GM13976 (cell line): ENCODE results near the gene HOXB1.

Experiments
- DNase-seq: peaks from one replicate; pipeline ENCODE4 v3.0.0; 2012; ENCODE audit warnings: low spot score
- in situ Hi-C: fragments of 300-500 bp; cut with MboI; formaldehyde crosslinking; loops from one replicate; pipeline ENCODE4 v1.12.0; 2022; ENCODE audit warnings: low sequenced_read_pairs, mixed read lengths, inconsistent platforms; ENCODE audit not compliant: unreplicated experiment
- TF ChIP-seq, protein P1 (sequence below): IDR thresholded peaks from 2 replicates; pipeline ENCODE4 v1.5.1; 2012; ENCODE audit warnings: borderline replicate concordance, mild to moderate bottlenecking; ENCODE audit not compliant: insufficient read depth; ENCODE audit errors: extremely low read depth, missing control alignments, control extremely low read depth

Gene HOXB1

DNA sequence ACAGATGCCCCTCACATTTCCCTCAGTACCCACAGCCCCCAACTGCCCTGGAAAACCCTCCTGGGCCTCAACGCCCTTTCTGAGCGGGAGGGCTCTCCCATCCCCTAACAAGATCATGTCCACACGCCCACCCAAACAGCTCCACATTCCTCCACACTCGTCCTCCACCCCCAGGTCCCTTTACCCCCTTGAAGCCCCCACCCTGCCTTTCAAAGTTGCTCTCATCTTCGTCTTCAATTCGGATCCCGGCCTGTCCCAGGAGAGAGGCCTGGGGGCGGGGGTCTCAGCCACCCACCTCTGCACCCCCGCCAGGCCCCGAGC is 33.0 kb upstream of the HOXB1 start:
- DNase-seq: no peak
- TF ChIP-seq, protein P1, sequence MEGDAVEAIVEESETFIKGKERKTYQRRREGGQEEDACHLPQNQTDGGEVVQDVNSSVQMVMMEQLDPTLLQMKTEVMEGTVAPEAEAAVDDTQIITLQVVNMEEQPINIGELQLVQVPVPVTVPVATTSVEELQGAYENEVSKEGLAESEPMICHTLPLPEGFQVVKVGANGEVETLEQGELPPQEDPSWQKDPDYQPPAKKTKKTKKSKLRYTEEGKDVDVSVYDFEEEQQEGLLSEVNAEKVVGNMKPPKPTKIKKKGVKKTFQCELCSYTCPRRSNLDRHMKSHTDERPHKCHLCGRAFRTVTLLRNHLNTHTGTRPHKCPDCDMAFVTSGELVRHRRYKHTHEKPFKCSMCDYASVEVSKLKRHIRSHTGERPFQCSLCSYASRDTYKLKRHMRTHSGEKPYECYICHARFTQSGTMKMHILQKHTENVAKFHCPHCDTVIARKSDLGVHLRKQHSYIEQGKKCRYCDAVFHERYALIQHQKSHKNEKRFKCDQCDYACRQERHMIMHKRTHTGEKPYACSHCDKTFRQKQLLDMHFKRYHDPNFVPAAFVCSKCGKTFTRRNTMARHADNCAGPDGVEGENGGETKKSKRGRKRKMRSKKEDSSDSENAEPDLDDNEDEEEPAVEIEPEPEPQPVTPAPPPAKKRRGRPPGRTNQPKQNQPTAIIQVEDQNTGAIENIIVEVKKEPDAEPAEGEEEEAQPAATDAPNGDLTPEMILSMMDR: no peak
- in situ Hi-C loops: no loop called here

DNA sequence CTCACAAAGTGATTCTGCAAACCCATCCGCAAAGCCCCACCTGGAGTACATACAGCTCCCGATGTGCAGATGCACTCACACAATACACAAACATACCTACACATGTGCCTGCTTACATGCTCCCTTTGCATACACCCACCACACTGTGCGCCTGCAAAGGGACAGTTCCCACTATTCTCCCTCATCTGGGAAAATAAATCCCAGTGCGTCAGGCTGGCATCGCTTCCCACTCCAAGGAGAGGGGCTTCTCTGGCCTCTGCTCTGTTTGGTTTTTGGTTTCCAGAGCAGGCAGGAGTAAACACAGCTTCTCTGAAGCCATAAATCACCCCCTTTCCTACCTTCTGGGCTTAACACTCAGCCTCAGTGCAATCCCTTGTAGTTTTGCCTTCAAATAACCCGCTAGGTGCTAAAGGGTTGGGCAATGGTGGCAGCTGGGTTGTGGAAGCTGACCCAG is 32.6 kb upstream of the HOXB1 start:
- TF ChIP-seq, protein P1: no peak
- in situ Hi-C loops: no loop called here
- DNase-seq: no peak

DNA sequence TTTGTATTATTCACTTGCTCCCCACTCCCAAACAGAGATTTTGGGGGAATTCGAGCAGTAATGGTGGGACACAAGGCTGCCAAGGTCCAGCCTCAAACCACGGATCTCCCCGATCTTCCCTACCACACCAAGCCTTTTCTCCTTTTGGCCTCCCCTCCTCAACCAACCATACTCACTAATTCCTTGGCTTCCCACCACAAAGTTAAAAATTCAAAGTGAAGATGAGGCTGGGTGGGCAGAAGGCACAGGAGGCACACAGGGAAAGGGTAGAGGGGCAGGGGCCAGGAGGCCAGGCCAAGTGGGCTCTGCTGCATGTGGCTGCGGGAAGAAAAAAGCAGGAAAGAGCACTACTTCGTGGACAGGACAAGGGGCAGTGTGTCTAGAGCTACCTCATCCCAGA is 32.1 kb upstream of the HOXB1 start:
- DNase-seq: no peak
- TF ChIP-seq, protein P1: no peak
- in situ Hi-C loops: no loop called here

DNA sequence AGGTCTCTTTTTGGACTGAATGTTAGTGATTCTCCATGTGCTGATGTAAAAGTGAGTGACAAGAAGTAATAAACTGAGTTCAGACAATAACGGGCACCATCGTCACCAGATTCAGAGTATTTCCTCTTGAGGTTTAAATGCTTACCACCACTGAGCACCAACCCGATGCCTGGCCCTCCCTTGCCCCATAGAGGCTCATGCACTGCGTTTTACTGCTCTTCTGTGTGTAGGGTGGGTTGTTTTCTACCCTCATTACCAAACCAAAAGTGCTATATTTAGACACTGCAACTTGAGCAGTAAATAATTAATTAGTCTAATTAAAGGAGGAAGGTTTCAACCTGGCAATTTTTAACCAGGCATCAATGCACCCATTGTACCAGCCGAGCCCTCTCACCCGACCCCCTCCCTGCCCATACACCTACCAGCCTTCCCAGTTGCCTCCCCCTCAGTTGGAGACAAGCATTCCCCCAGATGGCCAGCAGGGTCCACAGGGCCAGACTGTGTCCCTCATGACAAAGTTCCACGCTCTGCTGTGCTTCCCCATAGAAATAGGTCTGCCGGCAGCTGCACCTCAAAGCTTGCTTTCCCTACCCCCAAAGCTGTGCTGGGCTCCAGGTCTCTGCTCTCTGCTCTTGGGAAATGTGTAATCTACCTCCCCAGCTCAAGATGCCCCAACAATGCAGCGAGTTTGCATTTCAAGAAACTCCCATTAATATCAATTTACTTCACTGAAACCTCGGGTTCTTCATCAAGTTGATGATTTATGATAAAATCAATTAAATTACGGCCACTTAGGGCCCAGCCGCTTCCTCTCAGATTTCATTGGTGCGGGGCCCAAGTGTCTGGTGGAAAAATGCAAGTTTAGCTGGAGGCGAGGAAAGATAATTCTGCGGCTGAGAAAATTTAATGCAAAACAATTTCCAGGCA is 31.3 kb upstream of the HOXB1 start:
- in situ Hi-C loops: no loop called here
- DNase-seq: no peak
- TF ChIP-seq, protein P1: no peak

DNA sequence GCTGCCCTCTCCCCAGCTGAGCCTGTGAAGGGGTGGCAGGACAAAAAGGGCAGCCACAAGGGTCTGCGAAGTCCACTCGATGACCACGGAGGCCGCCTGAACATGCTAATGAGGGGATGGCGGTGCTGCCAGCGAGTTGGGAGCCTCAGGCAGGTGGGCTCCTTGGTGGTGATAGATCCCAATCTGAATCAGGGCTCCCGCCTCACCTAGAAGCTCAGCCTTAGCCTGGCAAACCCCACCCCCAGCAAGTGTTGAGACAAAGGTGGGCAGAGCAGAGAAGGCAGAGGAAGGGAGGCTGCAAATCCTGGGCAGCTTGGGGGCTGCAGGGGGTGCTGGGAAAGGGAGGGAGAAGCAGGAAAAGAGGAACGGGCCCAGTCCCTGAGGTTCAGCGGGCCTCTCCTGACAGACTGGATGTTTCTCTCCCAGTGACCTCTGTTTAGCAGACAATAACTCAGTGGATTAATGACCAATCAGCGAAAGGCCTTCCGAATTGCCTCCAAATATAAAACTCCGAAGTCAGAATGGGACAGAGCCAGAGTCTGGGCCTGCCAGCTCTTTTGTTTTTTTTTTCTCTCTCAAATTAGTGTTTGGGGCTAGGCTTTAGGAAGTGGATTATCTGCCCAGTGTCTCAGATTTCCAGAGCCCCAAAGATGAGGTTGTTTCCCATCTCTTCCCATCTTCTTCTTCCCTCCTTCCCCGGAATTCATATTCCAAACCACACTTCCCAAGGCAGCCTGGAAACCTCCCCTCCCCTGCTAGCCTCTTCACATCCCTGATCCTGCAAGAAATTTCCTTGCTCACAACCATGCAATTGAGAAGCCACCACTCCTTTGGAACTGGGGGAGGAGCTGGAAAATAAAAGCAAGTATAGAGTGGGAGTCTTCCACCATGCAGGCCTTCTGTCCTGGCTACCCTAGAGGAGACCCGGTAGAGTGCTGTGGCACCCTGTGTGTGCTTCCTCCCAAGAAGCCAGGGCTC is 29.3 kb upstream of the HOXB1 start:
- TF ChIP-seq, protein P1: no peak
- in situ Hi-C loops: no loop called here

DNA sequence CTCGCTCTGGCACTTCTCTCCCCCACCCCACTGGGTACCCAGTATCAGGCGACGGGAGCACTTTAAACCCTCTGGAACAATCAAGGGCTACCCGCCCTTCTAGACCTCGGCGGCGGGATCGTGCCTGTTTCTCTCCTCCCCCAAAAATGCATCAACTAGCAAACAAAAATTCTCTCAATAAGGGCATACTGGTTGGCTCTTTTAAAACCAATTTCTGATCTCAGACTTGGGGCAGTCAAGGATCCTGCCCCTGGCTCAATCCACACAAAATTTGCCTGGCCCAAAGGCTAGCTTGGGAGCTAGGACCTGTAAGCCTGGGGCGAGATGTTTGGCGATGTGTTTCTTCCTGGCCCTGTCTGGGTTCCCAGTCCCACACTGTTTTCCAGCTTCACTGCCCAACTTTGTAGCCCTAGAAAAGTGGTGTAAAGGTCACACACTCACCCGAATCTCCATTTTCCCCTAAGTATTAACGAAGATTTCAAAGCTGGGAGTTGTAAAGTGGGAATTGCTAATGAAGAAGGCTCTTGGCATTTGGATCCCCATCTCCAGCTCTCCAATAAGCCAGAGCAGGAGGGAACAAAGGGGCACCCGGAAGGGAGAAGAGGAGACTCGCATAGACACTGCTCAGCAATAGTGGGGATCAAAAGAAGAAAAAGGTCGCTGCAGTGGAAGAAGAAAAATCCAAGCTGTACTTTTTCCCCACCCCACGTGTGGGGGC is 28.5 kb upstream of the HOXB1 start:
- TF ChIP-seq, protein P1: no peak
- in situ Hi-C loops: no loop called here
- DNase-seq: no peak

More for the DNA sequence above, 29.3 kb upstream of the HOXB1 start:
- DNase-seq: no peak
